Heart left ventricle (tissue), 16 donors: Measurements from ENCODE around the gene NAGA. TPM values are rescaled to one million over a fixed set of nuclear protein-coding genes. Genes with fewer than 3 reads are reported as not detected.

Source experiments
- ATAC-seq, 4 donors: fragments of 200-7000 bp; cut with Tn5 transposase; one replicate each; pipeline ENCODE4 v1.9.1; 2020 to 2022; ENCODE audit warnings: moderate library complexity in 4 of 4, mild to moderate bottlenecking in 3 of 4, moderate number of reproducible peaks in 1 of 4
- DNase-seq, 5 donors: peaks; one replicate each; pipeline ENCODE4 v3.0.0-alpha.2; 2020
- H3K27ac ChIP-seq, 12 donors: fragments of 200-600 bp; sonication (generic) in 4 of 12; one replicate each; pipeline versions ENCODE4 v1.5.0 to v1.8.0; 2016 to 2022; ENCODE audit warnings: mild to moderate bottlenecking in 2 of 12
- H3K27me3 ChIP-seq, 9 donors: fragments of 200-600 bp; sonication (generic) in 2 of 9; one replicate each; pipeline versions ENCODE4 v1.5.1 to v1.8.0; 2016 to 2022; ENCODE audit warnings: mild to moderate bottlenecking in 3 of 9
- H3K36me3 ChIP-seq, 9 donors: fragments of 200-600 bp; sonication (generic) in 2 of 9; one replicate each; pipeline versions ENCODE4 v1.5.0 to v1.8.0; 2018 to 2022; ENCODE audit warnings: mild to moderate bottlenecking in 2 of 9
- H3K4me1 ChIP-seq, 12 donors: fragments of 200-600 bp; sonication (generic) in 4 of 12; one replicate each; pipeline versions ENCODE4 v1.5.0 to v1.8.0; 2016 to 2022; ENCODE audit warnings: mild to moderate bottlenecking in 3 of 12
- H3K4me3 ChIP-seq, 12 donors: fragments of 200-600 bp; sonication (generic) in 4 of 12; one replicate each; pipeline versions ENCODE4 v1.5.0 to v1.8.0; 2017 to 2022; ENCODE audit warnings: mild to moderate bottlenecking in 9 of 12, moderate library complexity in 4 of 12
- H3K9me3 ChIP-seq, 12 donors: fragments of 200-600 bp; sonication (generic) in 4 of 12; one replicate each; pipeline versions ENCODE4 v1.5.0 to v1.8.0; 2016 to 2022; ENCODE audit warnings: mild to moderate bottlenecking in 1 of 12
- CTCF ChIP-seq, 12 donors: fragments of 200-600 bp; sonication (generic) in 4 of 12; IDR thresholded peaks; one replicate each; pipeline versions ENCODE4 v1.5.0 to v1.8.0; 2018 to 2022; ENCODE audit warnings: antibody characterized with exemption in 12 of 12, mild to moderate bottlenecking in 5 of 12
- POLR2A ChIP-seq, 2 donors: fragments of 450-650 bp; IDR thresholded peaks; one replicate each; pipeline ENCODE4 v1.6.1; 2017; ENCODE audit warnings: antibody characterized with exemption in 2 of 2, mild to moderate bottlenecking in 2 of 2, moderate library complexity in 2 of 2
- WGBS, 4 donors: extraction: QIAGEN DNeasy Blood & Tissue Kit in 2 of 4; methylation state at CpG; one replicate each; pipeline versions ENCODE4 v1.1.5 to v1.1.7; 2013 to 2018; 5-methylcytosine and 5-hydroxymethylcytosine counted together
- intact Hi-C, 10 donors: fragments of 100-400 bp; cut with DNase I; formaldehyde crosslinking; loops; one replicate each; pipeline versions ENCODE4 v1.11.1 to v1.14.2; 2022
- polyA plus RNA-seq, 2 donors: library from polyadenylated mRNA; stranded (reverse); fragments of 200-250 nt; gene quantifications; one replicate each; pipeline ENCODE4 v1.2.3, GENCODE V29; 2013
- total RNA-seq, 9 donors: library from RNA; depleted of rRNA in 2 of 9; stranded (reverse); fragments of >200 nt in 2 of 9; fragmentation: NEBNext Ultra II Directional in 3 of 9; extraction: Animal tissue kit (Norgen Biotek cat#: 25700) in 3 of 9; gene quantifications; one replicate each; pipeline versions ENCODE4 v1.1.0 to v1.2.4, GENCODE V29; 2016 to 2023
- donor health status: ischemic (EF 13 %, LVEDD 7.1; RV severe dilation, severe dysfunction).
- donor health status: healthy with polysubstance abuse.
- donor health status: DM: no; HTN: yes; CAD: no.
- donor health status: DM: no; HTN: no; CAD: no.
- donor health status: ischemic (EF 25% LVEDD 6.9; RV normal size, moderate dysfunction).
- donor health status: ischemic (EF 25% LVEDD 5.7; RV mildly dilated, moderate dysfunction).
- donor health status: healthy.
- donor health status: DM: yes; HTN: yes; CAD: no.
- donor health status: ischemic (EF 35%, LVEDD 5.7; RV mildly dilated, moderate dysfunction).
- donor health status: nonischemic (EF 11% LVEDD 7.7; RV severe dilation, severe dysfunction).
- donor health status: DM: yes; HTN: yes; CAD: no.
- donor health status: PGD.
- donor health status: ischemic (EF 29% LVEDD 5.4; RV normal size, mild dysfunction).
- donor health status: nonischemic (EF 23%, LVEDD 6.1; RV moderate dilation, normal function).

NAGA gene
- total and polyA plus RNA-seq, 11 donors = 5.2 to 48.3 (median 13.8) TPM

- H3K27me3 ChIP-seq = no peaks in the 10 kb centered on the region
- no peaks in the 10 kb centered on the region for H3K9me3 ChIP-seq
- H3K4me3 ChIP-seq = peak overlapping the region; percentile 43 to 82 (median 70)
- H3K4me1 ChIP-seq = peaks cover 2 to 62% (median 38%) of the 10 kb centered on the region in 12 donors
- peaks cover 0 to 45% (median 26%) of the 10 kb centered on the region in 9 donors for H3K36me3 ChIP-seq
- intact Hi-C loops = loop anchor here in 3 of 10 donors (1.0 to 10.0 kb wide), 4 partner anchors 12 to 394 kb away; partner anchors contain the start of genes NDUFA6 (in 1 of the 3), SNU13 (in 1 of the 3), SREBF2 (in 1 of the 3) and TCF20 (in 1 of the 3)
- 31 to 42% (median 37%) methylated on average over 18 to 24 of the region's 24 CpGs for WGBS, 4 donors
- peak overlapping the region; percentile 95 to 99 (median 98) for H3K27ac ChIP-seq
- DNase-seq = peak in 2 of 5 donors; percentile 34 to 47
- no peak for TF ChIP-seq CTCF (IDR thresholded peaks at IDR 0.05)
- TF ChIP-seq POLR2A (IDR thresholded peaks at IDR 0.05) = no peak
- peak; percentile 2 to 25 (median 10) for ATAC-seq
These were observed 8.1 kb upstream of the NAGA start for GRCh38 chr22:42078469-42079318.

GRCh38 chr22:42077486-42078125 lies 7.0 kb upstream of the NAGA start:
- TF ChIP-seq POLR2A (IDR thresholded peaks at IDR 0.05) (no peak), CTCF (IDR thresholded peaks at IDR 0.05) (no peak)
- no peak for DNase-seq
- no peaks in the 10 kb centered on the region for H3K27me3 ChIP-seq
- no peak for ATAC-seq
- no peaks in the 10 kb centered on the region for H3K9me3 ChIP-seq
- intact Hi-C loops = loop anchor here in 2 of 10 donors (10.0 kb wide), 3 partner anchors 197 to 393 kb away; partner anchors contain the start of genes SNU13 (in 1 of the 2), SREBF2 (in 1 of the 2) and TCF20 (in 1 of the 2)
- peaks cover 2 to 62% (median 40%) of the 10 kb centered on the region in 12 donors for H3K4me1 ChIP-seq
- H3K27ac ChIP-seq = peak overlapping the region in 11 of 12 donors; percentile 95 to 99 (median 98)
- H3K4me3 ChIP-seq = no peak overlapping the region
- H3K36me3 ChIP-seq = peaks cover 0 to 34% (median 15%) of the 10 kb centered on the region in 9 donors
- 90 to 96% (median 94%) methylated on average over 14 to 21 of the region's 21 CpGs for WGBS, 4 donors

GRCh38 chr22:42076764-42077485 lies 6.3 kb upstream of the NAGA start:
- Histone ChIP-seq H3K4me1 (peaks cover 2 to 65% (median 39%) of the 10 kb centered on the region in 12 donors), H3K27ac (peak overlapping the region in 1 of 12 donors; percentile 99), H3K9me3 (no peaks in the 10 kb centered on the region), H3K4me3 (no peak overlapping the region), H3K36me3 (peaks cover 0 to 27% (median 8%) of the 10 kb centered on the region in 9 donors), H3K27me3 (no peaks in the 10 kb centered on the region)
- ATAC-seq (no peak), DNase-seq (no peak)
- no peak for TF ChIP-seq POLR2A (IDR thresholded peaks at IDR 0.05)
- TF ChIP-seq CTCF (IDR thresholded peaks at IDR 0.05) = no peak
- WGBS, 4 donors = 87 to 93% (median 92%) methylated on average over 16 to 20 of the region's 20 CpGs
- intact Hi-C loops = loop anchor here in 2 of 10 donors (10.0 kb wide), 3 partner anchors 198 to 392 kb away; partner anchors contain the start of genes SNU13 (in 1 of the 2), SREBF2 (in 1 of the 2) and TCF20 (in 1 of the 2)
